ENCODE measurements around the gene BICDL2. TPM values are rescaled to one million over a fixed set of nuclear protein-coding genes. Genes with fewer than 3 reads are reported as not detected.
A peak's percentile ranks its signal among the peaks of the same experiment; 100 is the strongest.
"Not testable (repeated sequence)": the region's sequence is repeated elsewhere in the genome, so short reads cannot be mapped to it uniquely, and the experiment has no call there.

BICDL2 gene
- total RNA-seq, 2 experiments from 2014 or later: 0.77 to 0.92 TPM

DNA sequence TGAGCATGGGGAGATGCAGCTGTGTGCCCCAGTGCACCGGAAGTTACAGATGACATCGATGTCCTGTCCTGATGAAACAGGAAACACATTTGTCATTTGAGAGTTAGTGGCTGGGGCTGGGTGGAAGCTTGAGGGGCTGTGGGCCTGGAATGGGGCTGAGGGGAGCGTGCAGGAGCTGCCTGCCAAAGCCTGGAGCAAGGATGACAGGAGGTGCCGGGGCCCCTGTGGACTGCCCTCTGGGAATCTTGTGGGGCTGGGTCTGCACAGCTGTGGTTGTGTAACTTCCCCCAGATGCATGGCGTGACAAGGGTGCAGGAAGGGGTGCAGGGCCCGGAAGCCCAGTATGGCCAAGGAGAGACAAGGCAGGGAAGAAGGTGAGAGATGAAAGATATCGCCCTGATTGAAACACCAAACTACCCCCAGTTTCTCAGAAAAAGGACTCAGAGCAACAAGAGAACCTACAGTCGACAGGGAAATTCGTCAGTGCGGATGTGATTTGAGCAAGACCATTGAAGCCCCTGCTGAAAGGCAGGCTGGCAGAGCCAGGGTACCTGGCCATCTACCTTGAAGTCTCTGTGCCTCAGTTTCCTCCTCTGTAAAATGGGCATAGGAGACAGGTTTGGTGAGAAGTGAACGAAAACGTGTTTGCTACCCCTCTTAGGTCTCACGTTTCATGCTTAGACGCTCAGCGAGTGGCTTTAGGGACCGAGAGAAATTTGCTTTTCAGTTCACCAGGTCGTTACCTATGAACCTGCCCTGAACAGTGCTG lies 18.4 kb upstream of the BICDL2 start:
- POLR2A ChIA-PET: interaction anchor here (0.9 kb wide), 1 partner anchor 74 kb away, joined by 3 read pairs; no protein-coding TSS in a partner anchor
- DNase-seq (peak; percentile 53), ATAC-seq (peak; percentile 11)
- intact Hi-C loops (cut with micrococcal nuclease): no loop called here
- H3K9me3 Mint-ChIP-seq: no peaks in the 10 kb centered on the region
- no peaks in the 10 kb centered on the region for H3K27me3 Mint-ChIP-seq
- peak overlapping the region; percentile 26 for H3K4me3 Mint-ChIP-seq
- peaks cover 48% of the 10 kb centered on the region for H3K4me1 Mint-ChIP-seq (ENCODE audit: low read depth)
- TF ChIP-seq, protein P1, sequence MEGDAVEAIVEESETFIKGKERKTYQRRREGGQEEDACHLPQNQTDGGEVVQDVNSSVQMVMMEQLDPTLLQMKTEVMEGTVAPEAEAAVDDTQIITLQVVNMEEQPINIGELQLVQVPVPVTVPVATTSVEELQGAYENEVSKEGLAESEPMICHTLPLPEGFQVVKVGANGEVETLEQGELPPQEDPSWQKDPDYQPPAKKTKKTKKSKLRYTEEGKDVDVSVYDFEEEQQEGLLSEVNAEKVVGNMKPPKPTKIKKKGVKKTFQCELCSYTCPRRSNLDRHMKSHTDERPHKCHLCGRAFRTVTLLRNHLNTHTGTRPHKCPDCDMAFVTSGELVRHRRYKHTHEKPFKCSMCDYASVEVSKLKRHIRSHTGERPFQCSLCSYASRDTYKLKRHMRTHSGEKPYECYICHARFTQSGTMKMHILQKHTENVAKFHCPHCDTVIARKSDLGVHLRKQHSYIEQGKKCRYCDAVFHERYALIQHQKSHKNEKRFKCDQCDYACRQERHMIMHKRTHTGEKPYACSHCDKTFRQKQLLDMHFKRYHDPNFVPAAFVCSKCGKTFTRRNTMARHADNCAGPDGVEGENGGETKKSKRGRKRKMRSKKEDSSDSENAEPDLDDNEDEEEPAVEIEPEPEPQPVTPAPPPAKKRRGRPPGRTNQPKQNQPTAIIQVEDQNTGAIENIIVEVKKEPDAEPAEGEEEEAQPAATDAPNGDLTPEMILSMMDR (IDR thresholded peaks at IDR 0.05): no peak
- CTCF ChIA-PET: interaction anchor here (6.3 to 14.0 kb wide), 2 partner anchors 25 to 73 kb away, joined by 64 to 288 read pairs; no protein-coding TSS in a partner anchor
- H3K27ac Mint-ChIP-seq: peak overlapping the region; percentile 82
- peaks cover 27% of the 10 kb centered on the region for H3K36me3 Mint-ChIP-seq (ENCODE audit: low read depth)

DNA sequence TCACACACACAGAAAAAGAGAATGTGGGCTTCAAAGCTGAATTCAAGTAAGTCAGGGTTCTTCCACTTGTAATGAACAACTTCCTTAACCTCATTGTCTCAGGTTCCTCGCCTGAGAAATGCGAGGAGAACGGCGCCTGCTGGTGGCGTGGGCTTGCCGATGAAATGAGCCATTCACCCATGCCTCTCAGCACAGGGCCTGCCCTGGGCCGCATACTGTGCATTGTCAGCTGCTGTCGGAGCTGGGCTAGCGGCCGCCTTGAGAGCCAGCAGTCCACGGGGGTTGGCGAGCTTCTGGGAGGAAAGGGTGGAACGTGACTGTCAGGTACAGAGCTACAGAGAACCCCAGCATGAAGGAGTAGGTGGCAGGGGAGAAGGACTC lies 16.6 kb upstream of the BICDL2 start:
- POLR2A ChIA-PET; intact Hi-C loops (cut with micrococcal nuclease); CTCF ChIA-PET; H3K9me3 Mint-ChIP-seq; H3K4me3 Mint-ChIP-seq; H3K27me3 Mint-ChIP-seq; H3K27ac Mint-ChIP-seq: not testable (repeated sequence)
- peak; percentile 31 for ATAC-seq
- peak; percentile 40 for DNase-seq
- peaks cover 25% of the 10 kb centered on the region for H3K36me3 Mint-ChIP-seq (ENCODE audit: low read depth)
- peaks cover 45% of the 10 kb centered on the region for H3K4me1 Mint-ChIP-seq (ENCODE audit: low read depth)

DNA sequence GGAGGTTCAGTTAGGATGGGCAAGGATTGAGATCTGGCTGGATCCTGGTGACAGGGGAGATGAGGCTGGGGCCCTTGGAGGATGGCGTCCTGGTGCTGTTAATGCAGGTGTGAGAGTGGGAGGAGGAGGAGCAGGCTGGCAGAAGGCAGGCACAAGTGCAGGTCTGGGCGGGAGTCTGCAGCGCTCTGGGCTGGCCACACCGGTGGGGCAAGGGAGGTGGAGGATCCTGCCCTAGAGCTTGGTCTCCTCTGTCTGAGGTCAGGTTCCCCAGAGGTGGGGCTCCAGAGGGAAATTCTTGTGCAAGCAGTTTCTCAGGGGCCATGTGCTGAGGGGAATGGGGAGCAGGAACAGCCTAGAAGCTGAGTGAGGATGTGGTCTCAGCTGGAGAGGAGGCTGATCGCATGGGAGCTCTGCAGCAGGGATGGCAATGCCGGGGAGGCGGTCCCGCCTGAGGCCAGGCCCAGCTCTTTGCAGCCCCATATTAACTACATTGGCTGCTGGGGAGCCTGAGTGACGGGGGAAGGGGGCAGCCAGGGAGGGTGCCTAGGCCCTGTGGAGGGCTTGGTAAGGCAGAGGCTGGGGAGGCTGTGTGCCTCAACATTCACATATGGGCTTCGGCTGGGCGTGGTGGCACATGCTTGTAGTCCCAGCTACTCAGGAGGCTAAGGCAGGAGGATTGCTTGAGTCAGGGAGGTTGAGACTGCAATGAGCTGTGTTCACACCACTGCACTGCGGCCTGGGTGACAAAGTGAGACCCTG lies 16.0 kb upstream of the BICDL2 start:
- DNase-seq (peak; percentile 42), ATAC-seq (peak; percentile 38)
- H3K27me3 Mint-ChIP-seq; H3K9me3 Mint-ChIP-seq; intact Hi-C loops (cut with micrococcal nuclease); H3K4me3 Mint-ChIP-seq; POLR2A ChIA-PET; H3K27ac Mint-ChIP-seq: not testable (repeated sequence)
- Mint-ChIP-seq H3K36me3 (ENCODE audit: low read depth) (peaks cover 25% of the 10 kb centered on the region), H3K4me1 (ENCODE audit: low read depth) (peaks cover 47% of the 10 kb centered on the region)
- CTCF ChIA-PET: interaction anchor here (6.0 kb wide), 1 partner anchor 22 kb away, joined by 99 read pairs; no protein-coding TSS in a partner anchor

DNA sequence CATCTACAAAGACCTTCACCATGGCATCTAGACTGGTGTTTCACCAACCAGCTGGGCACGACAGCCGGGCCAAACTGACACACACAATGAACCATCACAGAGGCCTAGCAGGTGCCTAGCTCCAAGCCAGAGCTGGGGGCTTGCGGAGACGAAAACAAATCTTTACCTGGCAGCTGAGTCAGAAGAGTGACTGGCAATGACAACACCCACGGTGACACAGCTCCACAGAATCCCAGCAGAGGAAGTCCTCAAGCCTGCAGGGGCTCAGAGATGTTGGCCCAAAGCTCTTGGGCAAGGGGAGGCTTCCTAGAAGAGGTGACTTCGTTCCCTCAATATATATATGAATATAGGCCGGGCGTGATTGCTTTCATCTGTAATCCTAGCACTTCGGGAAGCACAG lies 14.8 kb upstream of the BICDL2 start:
- H3K27ac Mint-ChIP-seq: no peak overlapping the region
- TF ChIP-seq, protein P1 (IDR thresholded peaks at IDR 0.05): no peak
- peaks cover 20% of the 10 kb centered on the region for H3K36me3 Mint-ChIP-seq (ENCODE audit: low read depth)
- no peak for DNase-seq
- ATAC-seq: no peak
- peaks cover 36% of the 10 kb centered on the region for H3K4me1 Mint-ChIP-seq (ENCODE audit: low read depth)
- no peaks in the 10 kb centered on the region for H3K9me3 Mint-ChIP-seq
- H3K27me3 Mint-ChIP-seq: peaks cover 10% of the 10 kb centered on the region
- intact Hi-C loops (cut with micrococcal nuclease): no loop called here
- POLR2A ChIA-PET: interaction anchor here (0.6 to 2.8 kb wide), 6 partner anchors 8 to 78 kb away, joined by 3 to 9 read pairs (median 4); no protein-coding TSS in a partner anchor
- H3K4me3 Mint-ChIP-seq: no peak overlapping the region
- CTCF ChIA-PET: interaction anchor here (0.6 to 6.0 kb wide), 3 partner anchors 10 to 642 kb away, joined by 3 to 99 read pairs (median 5); no protein-coding TSS in a partner anchor

DNA sequence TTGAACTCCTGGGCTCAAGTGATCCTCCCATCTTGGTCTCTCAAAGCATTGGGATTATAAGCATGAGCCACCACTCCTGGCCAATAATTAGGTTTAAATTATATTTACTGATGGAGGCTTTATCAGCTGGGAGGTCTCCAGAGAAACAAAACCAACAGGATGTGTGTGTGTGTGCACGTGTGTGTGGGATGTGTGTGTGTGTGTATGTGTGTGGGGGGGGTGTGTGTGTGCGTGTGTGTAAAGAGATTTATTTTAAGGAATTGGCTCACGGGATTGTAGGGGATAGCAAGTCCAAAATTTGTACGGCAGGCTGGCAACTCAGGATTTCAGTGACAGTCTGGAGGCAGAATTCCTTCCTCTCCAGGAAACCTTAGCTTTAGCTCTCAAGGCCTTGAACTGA lies 14.3 kb upstream of the BICDL2 start:
- ATAC-seq (no peak), DNase-seq (no peak)
- Mint-ChIP-seq H3K4me3 (no peak overlapping the region), H3K27ac (no peak overlapping the region), H3K9me3 (no peaks in the 10 kb centered on the region), H3K27me3 (peaks cover 10% of the 10 kb centered on the region), H3K4me1 (ENCODE audit: low read depth) (peaks cover 34% of the 10 kb centered on the region), H3K36me3 (ENCODE audit: low read depth) (peaks cover 20% of the 10 kb centered on the region)
- TF ChIP-seq, protein P1 (IDR thresholded peaks at IDR 0.05): no peak
- intact Hi-C loops (cut with micrococcal nuclease): no loop called here
- POLR2A ChIA-PET: interaction anchor here (0.7 to 2.8 kb wide), 6 partner anchors 8 to 78 kb away, joined by 3 to 9 read pairs (median 4); no protein-coding TSS in a partner anchor
- CTCF ChIA-PET: interaction anchor here (0.6 to 6.0 kb wide), 3 partner anchors 9 to 643 kb away, joined by 3 to 99 read pairs (median 5); no protein-coding TSS in a partner anchor
